Thoracic aorta (tissue), 2 donors: ENCODE data around the gene MICAL3. TPM values are rescaled to one million over a fixed set of nuclear protein-coding genes. Genes with fewer than 3 reads are reported as not detected.

ENCODE experiments used
- ATAC-seq: fragments of 150-250 bp; one replicate; pipeline ENCODE4 v1.8.0; 2017; ENCODE audit warnings: low read depth; ENCODE audit not compliant: insufficient number of reproducible peaks, low FRiP score
- DNase-seq: peaks from one replicate; pipeline ENCODE4 v3.0.0-alpha.2; 2020; ENCODE audit warnings: low spot score
- H3K27ac ChIP-seq, 2 donors: fragments of 200-600 bp; sonication (generic); 1 replicate in 1 of 2; 2 replicates in 1 of 2; pipeline ENCODE4 v1.5.1; 2016; ENCODE audit warnings: mild to moderate bottlenecking in 2 of 2, moderate library complexity in 2 of 2
- H3K27me3 ChIP-seq: fragments of 200-600 bp; sonication (generic); replicated peaks from 2 replicates; pipeline ENCODE4 v1.6.0; 2016; ENCODE audit warnings: mild to moderate bottlenecking; ENCODE audit not compliant: insufficient read depth
- H3K36me3 ChIP-seq: fragments of 200-600 bp; sonication (generic); one replicate; pipeline ENCODE4 v1.5.1; 2016
- H3K4me1 ChIP-seq, 2 donors: fragments of 200-600 bp; sonication (generic); 1 replicate in 1 of 2; 2 replicates in 1 of 2; pipeline versions ENCODE4 v1.5.1 to v1.6.0; 2016; ENCODE audit warnings: low read depth in 2 of 2, mild to moderate bottlenecking in 1 of 2; ENCODE audit not compliant: control insufficient read depth in 1 of 2
- H3K4me3 ChIP-seq: fragments of 200-600 bp; sonication (generic); 2 replicates; pipeline ENCODE4 v1.5.1; 2016; ENCODE audit warnings: mild to moderate bottlenecking
- H3K9me3 ChIP-seq: fragments of 200-600 bp; sonication (generic); 2 replicates; pipeline ENCODE4 v1.5.1; 2016
- total RNA-seq, 2 donors: library from RNA; depleted of rRNA; stranded (reverse); fragments of >200 nt; gene quantifications; one replicate each; pipeline versions ENCODE4 v1.1.0 to v1.2.3, GENCODE V29; 2016
- TF ChIP-seq, protein P1 (sequence below): fragments of 200-600 bp; sonication (generic); IDR thresholded peaks from one replicate; pipeline ENCODE4 v1.5.1; 2019; ENCODE audit warnings: antibody characterized with exemption

Gene MICAL3
- total RNA-seq, 2 donors from 2014 or later: 45.2 to 78.0 TPM

DNA sequence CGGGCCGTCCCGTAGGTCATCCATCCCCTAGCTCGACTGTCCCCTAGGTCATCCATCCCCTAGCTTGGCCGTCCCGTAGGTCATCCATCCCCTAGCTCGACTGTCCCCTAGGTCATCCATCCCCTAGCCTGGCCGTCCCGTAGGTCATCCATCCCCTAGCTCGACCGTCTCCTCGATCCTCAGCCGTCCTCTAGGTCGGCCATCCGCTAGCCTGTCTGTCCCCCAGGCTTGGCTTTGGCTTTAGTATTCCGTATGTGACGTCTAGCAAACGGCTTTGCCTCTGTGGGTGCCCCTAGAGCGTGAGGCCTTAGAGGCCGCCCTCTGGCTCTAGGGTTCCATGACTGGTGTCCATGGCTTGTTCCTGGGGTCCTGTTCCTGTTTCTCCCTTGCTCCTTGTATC, 209.5 kb downstream of the MICAL3 start:
- Histone ChIP-seq H3K4me1 (no peaks in the 10 kb centered on the region), H3K27ac (no peak overlapping the region), H3K36me3 (peaks cover 48% of the 10 kb centered on the region), H3K4me3 (no peak overlapping the region), H3K27me3 (no peaks in the 10 kb centered on the region), H3K9me3 (no peaks in the 10 kb centered on the region)
- DNase-seq: no peak
- TF ChIP-seq, protein P1, sequence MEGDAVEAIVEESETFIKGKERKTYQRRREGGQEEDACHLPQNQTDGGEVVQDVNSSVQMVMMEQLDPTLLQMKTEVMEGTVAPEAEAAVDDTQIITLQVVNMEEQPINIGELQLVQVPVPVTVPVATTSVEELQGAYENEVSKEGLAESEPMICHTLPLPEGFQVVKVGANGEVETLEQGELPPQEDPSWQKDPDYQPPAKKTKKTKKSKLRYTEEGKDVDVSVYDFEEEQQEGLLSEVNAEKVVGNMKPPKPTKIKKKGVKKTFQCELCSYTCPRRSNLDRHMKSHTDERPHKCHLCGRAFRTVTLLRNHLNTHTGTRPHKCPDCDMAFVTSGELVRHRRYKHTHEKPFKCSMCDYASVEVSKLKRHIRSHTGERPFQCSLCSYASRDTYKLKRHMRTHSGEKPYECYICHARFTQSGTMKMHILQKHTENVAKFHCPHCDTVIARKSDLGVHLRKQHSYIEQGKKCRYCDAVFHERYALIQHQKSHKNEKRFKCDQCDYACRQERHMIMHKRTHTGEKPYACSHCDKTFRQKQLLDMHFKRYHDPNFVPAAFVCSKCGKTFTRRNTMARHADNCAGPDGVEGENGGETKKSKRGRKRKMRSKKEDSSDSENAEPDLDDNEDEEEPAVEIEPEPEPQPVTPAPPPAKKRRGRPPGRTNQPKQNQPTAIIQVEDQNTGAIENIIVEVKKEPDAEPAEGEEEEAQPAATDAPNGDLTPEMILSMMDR: no peak
- no peak for ATAC-seq

DNA sequence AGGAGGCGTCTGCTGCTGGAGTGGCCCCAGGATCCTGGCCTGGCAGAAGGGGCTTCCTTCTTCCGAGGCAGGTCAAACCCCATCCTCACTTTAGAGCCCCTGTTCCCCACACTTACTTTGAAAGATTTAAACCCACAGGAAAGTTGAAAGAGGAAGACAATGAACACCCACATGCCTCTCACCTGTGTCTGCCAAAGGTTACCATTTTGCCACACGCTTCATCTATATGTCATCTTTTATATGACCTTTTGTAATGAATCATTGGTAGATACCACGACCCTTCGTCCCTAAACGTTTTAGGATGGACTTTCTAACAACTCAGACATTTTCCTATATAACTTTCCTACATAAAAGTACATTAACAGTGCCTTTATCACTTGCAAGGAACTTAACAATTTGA, 210.3 kb downstream of the MICAL3 start:
- Histone ChIP-seq H3K9me3 (no peaks in the 10 kb centered on the region), H3K4me3 (no peak overlapping the region), H3K4me1 (no peaks in the 10 kb centered on the region), H3K27me3 (no peaks in the 10 kb centered on the region), H3K36me3 (peaks cover 45% of the 10 kb centered on the region), H3K27ac (no peak overlapping the region)
- DNase-seq (no peak), ATAC-seq (no peak)
- TF ChIP-seq, protein P1: no peak

DNA sequence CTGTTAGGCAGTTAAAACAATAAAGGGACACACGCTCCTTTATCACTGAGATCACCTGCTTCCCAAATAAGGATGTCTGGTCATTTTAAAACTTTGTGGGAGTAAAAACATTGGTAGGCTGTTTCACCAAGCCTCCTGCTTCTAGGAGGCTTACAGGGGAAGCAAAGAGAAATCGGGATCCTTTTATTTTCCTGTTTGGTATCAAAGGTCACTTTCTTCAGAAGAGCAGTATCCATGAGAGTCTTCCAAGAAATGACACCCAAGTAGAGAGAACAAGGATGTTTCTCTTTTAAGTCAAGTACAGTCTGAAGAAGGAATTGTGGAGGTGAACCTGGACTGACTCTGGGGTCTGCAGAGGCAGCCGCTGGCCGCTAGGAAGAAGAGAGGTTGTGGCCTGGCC, 213.2 kb downstream of the MICAL3 start:
- TF ChIP-seq, protein P1: no peak
- no peak for ATAC-seq
- peaks cover 46% of the 10 kb centered on the region for H3K36me3 ChIP-seq
- no peak overlapping the region for H3K27ac ChIP-seq
- H3K4me1 ChIP-seq: no peaks in the 10 kb centered on the region
- H3K27me3 ChIP-seq: no peaks in the 10 kb centered on the region
- no peak for DNase-seq
- H3K9me3 ChIP-seq: no peaks in the 10 kb centered on the region
- no peak overlapping the region for H3K4me3 ChIP-seq

DNA sequence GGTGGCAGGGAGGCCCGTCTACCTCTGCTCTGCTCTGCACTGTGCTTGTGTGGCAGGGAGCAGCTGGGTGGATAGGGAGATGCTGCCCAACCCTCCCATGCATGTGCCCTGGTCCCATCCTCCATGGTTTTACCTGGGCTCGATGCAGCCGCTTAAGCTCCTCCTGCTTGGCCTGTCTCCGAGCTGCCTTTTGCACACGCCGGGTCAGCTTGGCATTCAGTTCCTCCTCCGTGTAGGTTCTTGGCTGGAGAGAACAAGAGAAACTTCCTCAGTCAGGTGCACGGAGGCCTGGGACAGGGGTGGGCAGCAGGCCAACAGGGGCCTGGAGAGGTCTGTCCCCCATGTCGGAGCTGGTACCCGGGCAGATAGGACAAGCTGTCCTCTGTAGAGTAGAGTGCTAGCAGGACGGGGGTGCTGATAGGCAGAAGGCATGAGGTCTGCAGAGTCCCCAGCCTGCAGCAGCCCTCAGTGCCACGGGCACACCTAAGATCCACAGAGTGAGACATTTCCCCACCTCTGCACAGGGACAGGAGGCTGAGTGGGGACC, 213.7 kb downstream of the MICAL3 start:
- TF ChIP-seq, protein P1: no peak
- no peaks in the 10 kb centered on the region for H3K27me3 ChIP-seq
- H3K4me3 ChIP-seq: no peak overlapping the region
- no peak overlapping the region for H3K27ac ChIP-seq
- H3K36me3 ChIP-seq: peaks cover 46% of the 10 kb centered on the region
- DNase-seq: no peak
- H3K9me3 ChIP-seq: no peaks in the 10 kb centered on the region
- ATAC-seq: no peak
- H3K4me1 ChIP-seq: no peaks in the 10 kb centered on the region

DNA sequence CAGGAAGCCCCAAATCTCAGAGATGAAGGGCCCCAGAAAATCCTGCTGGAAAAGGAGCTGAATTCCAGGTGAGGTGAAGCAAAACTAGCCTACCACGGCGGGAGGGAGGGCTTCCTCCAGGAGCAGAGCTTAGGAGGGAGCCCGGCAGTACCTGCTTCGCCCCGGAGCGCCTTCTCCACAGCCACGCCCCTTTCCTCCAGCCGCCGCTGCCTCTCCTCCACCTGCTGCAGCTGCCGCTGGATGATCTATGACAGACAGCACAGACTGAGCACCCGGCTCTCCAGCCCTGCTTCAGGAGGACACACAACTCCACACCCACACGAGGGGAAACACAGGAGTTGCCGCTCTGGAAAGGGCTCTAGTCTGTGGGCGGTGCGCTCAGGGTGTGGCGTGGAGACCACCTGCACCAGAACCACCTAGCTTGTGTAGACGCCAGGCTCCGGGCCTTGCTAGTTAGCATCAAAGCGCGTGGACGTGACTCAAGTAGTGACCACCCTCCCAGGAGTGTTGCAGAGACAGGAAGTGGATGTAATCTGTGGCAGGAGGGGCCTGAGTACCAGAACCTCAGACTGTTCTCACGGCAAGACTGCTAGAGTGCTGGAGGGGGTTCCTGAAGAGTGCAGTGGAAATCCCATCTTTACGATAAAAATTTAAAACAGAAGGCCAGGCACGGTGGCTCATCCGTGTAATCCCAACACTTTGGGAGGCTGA, 215.5 kb downstream of the MICAL3 start:
- TF ChIP-seq, protein P1: no peak
- H3K4me1 ChIP-seq: no peaks in the 10 kb centered on the region
- no peak overlapping the region for H3K4me3 ChIP-seq
- no peak for ATAC-seq
- no peaks in the 10 kb centered on the region for H3K9me3 ChIP-seq
- peaks cover 37% of the 10 kb centered on the region for H3K36me3 ChIP-seq
- no peak overlapping the region for H3K27ac ChIP-seq
- no peak for DNase-seq
- no peaks in the 10 kb centered on the region for H3K27me3 ChIP-seq
